ENCODE results near the gene C3orf20.

The C3orf20 gene

GRCh38 chr3:14770591-14770990, 95.7 kb downstream of the C3orf20 start:
- no peak overlapping the region for H3K9ac ChIP-seq (ENCODE audit: low read length)
- no peak overlapping the region for H3K27ac ChIP-seq (ENCODE audit: low read depth, low read length)
- H3K4me3 ChIP-seq (ENCODE audit: low read depth in 1 of 2, low read length in 2 of 2): no peak overlapping the region
- no peaks in the 10 kb centered on the region for H3K27me3 ChIP-seq (ENCODE audit: control insufficient read depth in 1 of 2, insufficient read depth in 2 of 2, low read length in 2 of 2)
- H3K4me1 ChIP-seq (ENCODE audit: insufficient read depth, low read length): no peaks in the 10 kb centered on the region
- no peaks in the 10 kb centered on the region for H3K36me3 ChIP-seq (ENCODE audit: insufficient read depth, low read length)
- H3K9me3 ChIP-seq (ENCODE audit: low read length): no peaks in the 10 kb centered on the region

GRCh38 chr3:14771593-14772497, 96.9 kb downstream of the C3orf20 start:
- Histone ChIP-seq H3K27ac (ENCODE audit: low read depth, low read length) (no peak overlapping the region), H3K4me3 (ENCODE audit: low read depth in 1 of 2, low read length in 2 of 2) (no peak overlapping the region), H3K4me1 (ENCODE audit: insufficient read depth, low read length) (no peaks in the 10 kb centered on the region), H3K36me3 (ENCODE audit: insufficient read depth, low read length) (no peaks in the 10 kb centered on the region), H3K9me3 (ENCODE audit: low read length) (no peaks in the 10 kb centered on the region), H3K27me3 (ENCODE audit: control insufficient read depth in 1 of 2, insufficient read depth in 2 of 2, low read length in 2 of 2) (no peaks in the 10 kb centered on the region), H3K9ac (ENCODE audit: low read length) (no peak overlapping the region)

- no peak overlapping the region for H3K4me3 ChIP-seq (ENCODE audit: low read depth in 1 of 2, low read length in 2 of 2)
- no peaks in the 10 kb centered on the region for H3K36me3 ChIP-seq (ENCODE audit: insufficient read depth, low read length)
- H3K4me1 ChIP-seq (ENCODE audit: insufficient read depth, low read length): no peaks in the 10 kb centered on the region
- H3K27ac ChIP-seq (ENCODE audit: low read depth, low read length): no peak overlapping the region
- H3K9ac ChIP-seq (ENCODE audit: low read length): no peak overlapping the region
- H3K27me3 ChIP-seq (ENCODE audit: control insufficient read depth in 1 of 2, insufficient read depth in 2 of 2, low read length in 2 of 2): no peaks in the 10 kb centered on the region
- no peaks in the 10 kb centered on the region for H3K9me3 ChIP-seq (ENCODE audit: low read length)
Observed at GRCh38 chr3:14772533-14773138, 97.7 kb downstream of the C3orf20 start.

- no peak overlapping the region for H3K4me3 ChIP-seq (ENCODE audit: low read depth in 1 of 2, low read length in 2 of 2)
- no peak overlapping the region for H3K9ac ChIP-seq (ENCODE audit: low read length)
- H3K9me3 ChIP-seq (ENCODE audit: low read length): no peaks in the 10 kb centered on the region
- H3K27ac ChIP-seq (ENCODE audit: low read depth, low read length): no peak overlapping the region
- no peaks in the 10 kb centered on the region for H3K4me1 ChIP-seq (ENCODE audit: insufficient read depth, low read length)
- no peaks in the 10 kb centered on the region for H3K27me3 ChIP-seq (ENCODE audit: control insufficient read depth in 1 of 2, insufficient read depth in 2 of 2, low read length in 2 of 2)
- no peaks in the 10 kb centered on the region for H3K36me3 ChIP-seq (ENCODE audit: insufficient read depth, low read length)
Observed at GRCh38 chr3:14773281-14773680, 98.3 kb downstream of the C3orf20 start.

- Histone ChIP-seq H3K4me3 (ENCODE audit: low read depth in 1 of 2, low read length in 2 of 2) (no peak overlapping the region), H3K4me1 (ENCODE audit: insufficient read depth, low read length) (no peaks in the 10 kb centered on the region), H3K9ac (ENCODE audit: low read length) (no peak overlapping the region), H3K27me3 (ENCODE audit: control insufficient read depth in 1 of 2, insufficient read depth in 2 of 2, low read length in 2 of 2) (no peaks in the 10 kb centered on the region), H3K9me3 (ENCODE audit: low read length) (no peaks in the 10 kb centered on the region), H3K27ac (ENCODE audit: low read depth, low read length) (no peak overlapping the region), H3K36me3 (ENCODE audit: insufficient read depth, low read length) (no peaks in the 10 kb centered on the region)
Observed at GRCh38 chr3:14773691-14774128, 98.8 kb downstream of the C3orf20 start.

GRCh38 chr3:14774431-14774830, 99.5 kb downstream of the C3orf20 start:
- Histone ChIP-seq H3K27me3 (ENCODE audit: control insufficient read depth in 1 of 2, insufficient read depth in 2 of 2, low read length in 2 of 2) (no peaks in the 10 kb centered on the region), H3K9ac (ENCODE audit: low read length) (no peak overlapping the region)

GRCh38 chr3:14775011-14775410, 100.1 kb downstream of the C3orf20 start:
- Histone ChIP-seq H3K36me3 (ENCODE audit: insufficient read depth, low read length) (no peaks in the 10 kb centered on the region), H3K9me3 (ENCODE audit: low read length) (no peaks in the 10 kb centered on the region), H3K27ac (ENCODE audit: low read depth, low read length) (no peak overlapping the region), H3K27me3 (ENCODE audit: control insufficient read depth in 1 of 2, insufficient read depth in 2 of 2, low read length in 2 of 2) (no peaks in the 10 kb centered on the region), H3K4me1 (ENCODE audit: insufficient read depth, low read length) (no peaks in the 10 kb centered on the region), H3K4me3 (ENCODE audit: low read depth in 1 of 2, low read length in 2 of 2) (no peak overlapping the region), H3K9ac (ENCODE audit: low read length) (no peak overlapping the region)

More at GRCh38 chr3:14774431-14774830, 99.5 kb downstream of the C3orf20 start:
- H3K36me3 ChIP-seq (ENCODE audit: insufficient read depth, low read length): no peaks in the 10 kb centered on the region
- H3K4me1 ChIP-seq (ENCODE audit: insufficient read depth, low read length): no peaks in the 10 kb centered on the region
- H3K9me3 ChIP-seq (ENCODE audit: low read length): no peaks in the 10 kb centered on the region
- H3K4me3 ChIP-seq (ENCODE audit: low read depth in 1 of 2, low read length in 2 of 2): no peak overlapping the region
- H3K27ac ChIP-seq (ENCODE audit: low read depth, low read length): no peak overlapping the region

- no peaks in the 10 kb centered on the region for H3K27me3 ChIP-seq (ENCODE audit: control insufficient read depth in 1 of 2, insufficient read depth in 2 of 2, low read length in 2 of 2)
- no peaks in the 10 kb centered on the region for H3K36me3 ChIP-seq (ENCODE audit: insufficient read depth, low read length)
- no peak overlapping the region for H3K9ac ChIP-seq (ENCODE audit: low read length)
- H3K9me3 ChIP-seq (ENCODE audit: low read length): no peaks in the 10 kb centered on the region
- H3K4me3 ChIP-seq (ENCODE audit: low read depth in 1 of 2, low read length in 2 of 2): no peak overlapping the region
- H3K27ac ChIP-seq (ENCODE audit: low read depth, low read length): no peak overlapping the region
- H3K4me1 ChIP-seq (ENCODE audit: insufficient read depth, low read length): no peaks in the 10 kb centered on the region
Observed at GRCh38 chr3:14775563-14775962, 100.6 kb downstream of the C3orf20 start.

- Histone ChIP-seq H3K4me1 (ENCODE audit: insufficient read depth, low read length) (no peaks in the 10 kb centered on the region), H3K9ac (ENCODE audit: low read length) (no peak overlapping the region), H3K9me3 (ENCODE audit: low read length) (no peaks in the 10 kb centered on the region), H3K36me3 (ENCODE audit: insufficient read depth, low read length) (no peaks in the 10 kb centered on the region), H3K4me3 (ENCODE audit: low read depth in 1 of 2, low read length in 2 of 2) (no peak overlapping the region), H3K27ac (ENCODE audit: low read depth, low read length) (no peak overlapping the region), H3K27me3 (ENCODE audit: control insufficient read depth in 1 of 2, insufficient read depth in 2 of 2, low read length in 2 of 2) (no peaks in the 10 kb centered on the region)
Observed at GRCh38 chr3:14779069-14779685, 104.2 kb downstream of the C3orf20 start.

- H3K4me3 ChIP-seq (ENCODE audit: low read depth in 1 of 2, low read length in 2 of 2): no peak overlapping the region
- no peaks in the 10 kb centered on the region for H3K9me3 ChIP-seq (ENCODE audit: low read length)
- H3K36me3 ChIP-seq (ENCODE audit: insufficient read depth, low read length): no peaks in the 10 kb centered on the region
- H3K27me3 ChIP-seq (ENCODE audit: control insufficient read depth in 1 of 2, insufficient read depth in 2 of 2, low read length in 2 of 2): no peaks in the 10 kb centered on the region
- no peaks in the 10 kb centered on the region for H3K4me1 ChIP-seq (ENCODE audit: insufficient read depth, low read length)
- H3K27ac ChIP-seq (ENCODE audit: low read depth, low read length): no peak overlapping the region
- H3K9ac ChIP-seq (ENCODE audit: low read length): no peak overlapping the region
Observed at GRCh38 chr3:14780927-14781507, 106.1 kb downstream of the C3orf20 start.

GRCh38 chr3:14783480-14784086, 108.6 kb downstream of the C3orf20 start:
- H3K9ac ChIP-seq (ENCODE audit: low read length): no peak overlapping the region
- no peaks in the 10 kb centered on the region for H3K36me3 ChIP-seq (ENCODE audit: insufficient read depth, low read length)
- H3K4me3 ChIP-seq (ENCODE audit: low read depth in 1 of 2, low read length in 2 of 2): no peak overlapping the region
- no peaks in the 10 kb centered on the region for H3K27me3 ChIP-seq (ENCODE audit: control insufficient read depth in 1 of 2, insufficient read depth in 2 of 2, low read length in 2 of 2)
- H3K27ac ChIP-seq (ENCODE audit: low read depth, low read length): no peak overlapping the region
- H3K4me1 ChIP-seq (ENCODE audit: insufficient read depth, low read length): no peaks in the 10 kb centered on the region
- H3K9me3 ChIP-seq (ENCODE audit: low read length): no peaks in the 10 kb centered on the region

Data from muscle layer of colon (tissue), 2 donors.